LNCAP (cell line): Measurements from ENCODE around the gene UBAC2.

Experiments
- TF ChIP-seq, protein P1 (sequence below): fragments of 450-650 bp; IDR thresholded peaks from 2 replicates; pipeline ENCODE4 v1.5.1; 2017; ENCODE audit warnings: mild to moderate bottlenecking

UBAC2 gene

DNA sequence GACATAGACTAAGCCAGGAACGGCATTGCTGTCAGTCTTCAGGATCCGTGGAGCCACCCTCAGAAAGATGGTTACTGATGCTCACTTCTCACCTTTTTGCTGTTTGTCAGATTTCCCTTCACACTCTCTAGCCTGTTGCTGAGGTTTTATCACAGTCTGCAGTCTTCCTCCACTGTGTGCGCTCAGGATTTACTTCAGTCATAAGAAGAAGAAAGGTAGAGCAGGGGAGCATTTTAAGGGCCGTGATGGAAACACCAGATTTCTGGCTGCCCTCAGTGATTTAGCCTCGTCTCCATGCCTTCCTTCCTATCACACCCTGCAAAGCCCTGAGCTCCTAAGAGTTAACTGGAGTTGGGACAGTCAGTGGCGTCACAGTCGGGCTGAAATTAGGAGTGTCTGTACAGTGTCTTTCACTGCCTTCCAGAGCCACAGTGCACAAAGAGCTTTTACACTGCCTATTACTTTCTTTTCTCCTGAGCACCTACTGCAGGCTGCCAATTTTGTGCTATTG, 166.5 kb downstream of the UBAC2 start:
- TF ChIP-seq, protein P1, sequence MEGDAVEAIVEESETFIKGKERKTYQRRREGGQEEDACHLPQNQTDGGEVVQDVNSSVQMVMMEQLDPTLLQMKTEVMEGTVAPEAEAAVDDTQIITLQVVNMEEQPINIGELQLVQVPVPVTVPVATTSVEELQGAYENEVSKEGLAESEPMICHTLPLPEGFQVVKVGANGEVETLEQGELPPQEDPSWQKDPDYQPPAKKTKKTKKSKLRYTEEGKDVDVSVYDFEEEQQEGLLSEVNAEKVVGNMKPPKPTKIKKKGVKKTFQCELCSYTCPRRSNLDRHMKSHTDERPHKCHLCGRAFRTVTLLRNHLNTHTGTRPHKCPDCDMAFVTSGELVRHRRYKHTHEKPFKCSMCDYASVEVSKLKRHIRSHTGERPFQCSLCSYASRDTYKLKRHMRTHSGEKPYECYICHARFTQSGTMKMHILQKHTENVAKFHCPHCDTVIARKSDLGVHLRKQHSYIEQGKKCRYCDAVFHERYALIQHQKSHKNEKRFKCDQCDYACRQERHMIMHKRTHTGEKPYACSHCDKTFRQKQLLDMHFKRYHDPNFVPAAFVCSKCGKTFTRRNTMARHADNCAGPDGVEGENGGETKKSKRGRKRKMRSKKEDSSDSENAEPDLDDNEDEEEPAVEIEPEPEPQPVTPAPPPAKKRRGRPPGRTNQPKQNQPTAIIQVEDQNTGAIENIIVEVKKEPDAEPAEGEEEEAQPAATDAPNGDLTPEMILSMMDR, result no peak

DNA sequence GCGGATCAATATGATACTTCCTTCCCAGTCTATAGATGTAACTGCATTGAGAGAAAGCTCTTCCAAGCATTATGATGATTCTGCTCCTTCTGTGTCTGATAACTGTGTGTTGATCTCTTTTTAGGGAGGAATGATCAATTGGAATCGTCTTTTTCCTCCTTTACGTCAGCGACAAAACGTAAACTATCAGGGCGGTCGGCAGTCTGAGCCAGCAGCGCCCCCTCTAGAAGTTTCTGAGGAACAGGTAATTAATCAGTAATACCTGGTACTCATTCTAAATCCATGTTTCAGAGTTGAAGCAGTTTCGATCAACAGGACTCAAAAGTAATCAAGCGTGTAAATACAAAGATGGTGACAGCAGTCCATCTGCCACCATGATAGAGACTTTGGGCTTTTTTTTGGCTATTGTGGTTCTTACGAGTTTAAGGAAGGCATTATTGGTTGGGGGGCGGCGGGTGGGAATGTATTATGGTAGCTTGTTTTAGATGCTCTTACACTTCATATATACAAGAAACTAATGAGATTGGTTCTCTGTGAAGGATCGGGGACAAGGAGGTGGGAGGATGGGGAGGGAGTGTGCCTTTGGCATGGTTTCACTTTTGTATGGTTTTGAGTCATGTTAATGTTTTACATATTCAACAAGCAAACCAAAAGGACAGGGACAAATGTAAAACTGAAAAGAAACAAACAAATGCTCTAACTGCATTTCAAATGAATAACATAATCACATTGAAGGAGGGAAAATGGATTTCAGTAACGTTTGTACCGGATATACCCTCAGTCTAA, 167.2 kb downstream of the UBAC2 start:
- TF ChIP-seq, protein P1, result no peak

DNA sequence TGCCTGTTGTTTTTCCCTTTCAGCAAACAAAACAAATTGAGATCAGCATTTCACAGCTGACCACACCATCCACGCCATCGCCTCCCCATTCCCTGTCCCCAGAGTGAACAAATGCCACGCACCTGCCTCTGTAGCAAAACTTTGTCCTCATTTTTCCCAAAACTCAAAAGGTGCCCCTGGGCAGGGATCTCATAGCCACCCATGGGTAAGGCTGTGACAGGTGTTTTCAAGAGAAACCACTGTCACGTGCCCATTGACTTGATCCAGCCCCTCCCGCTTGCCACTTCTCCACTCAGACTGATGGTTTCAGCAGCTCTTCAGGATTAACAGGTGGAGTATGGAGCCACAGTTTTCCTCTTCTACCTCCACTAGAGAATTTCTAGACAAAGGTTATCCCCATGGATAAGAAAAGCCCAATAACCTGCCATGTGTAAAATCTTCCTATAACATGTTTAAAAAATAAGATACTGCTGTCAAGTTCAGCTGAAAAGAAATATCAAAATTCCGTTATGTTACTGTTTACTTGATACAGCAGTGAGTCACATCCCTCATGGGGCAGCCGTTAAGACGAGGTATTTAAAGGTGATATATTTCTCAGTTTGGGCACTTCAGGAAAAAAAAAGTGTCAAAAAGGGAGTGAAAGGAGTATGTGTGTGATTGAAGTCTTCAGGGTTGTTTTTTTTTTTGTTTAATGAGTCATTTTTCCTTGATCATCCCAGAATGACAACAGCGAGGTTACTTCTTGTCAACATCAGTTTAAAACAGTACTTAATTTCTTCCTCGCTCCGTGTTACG, 170.0 kb downstream of the UBAC2 start:
- TF ChIP-seq, protein P1, result no peak

DNA sequence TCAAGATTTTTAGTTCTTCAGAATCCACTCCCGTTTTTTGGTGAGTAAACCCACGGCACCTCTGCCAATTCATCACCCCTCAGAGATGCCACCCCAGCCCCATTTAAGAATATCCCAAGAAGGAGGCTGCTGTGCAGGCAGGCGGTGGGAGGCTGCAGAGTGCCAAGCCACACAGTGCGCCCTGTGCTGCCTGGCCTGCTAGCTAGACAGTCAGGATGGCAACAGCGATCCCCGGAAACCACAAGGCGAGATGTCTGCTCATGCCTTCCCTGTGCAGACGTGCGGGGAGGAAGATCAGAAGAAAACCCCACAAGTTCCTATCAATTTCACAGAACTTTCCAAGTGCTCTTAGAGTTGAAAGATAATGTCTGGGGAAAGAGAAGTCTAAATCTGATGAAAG, 171.3 kb downstream of the UBAC2 start:
- TF ChIP-seq, protein P1, result no peak

DNA sequence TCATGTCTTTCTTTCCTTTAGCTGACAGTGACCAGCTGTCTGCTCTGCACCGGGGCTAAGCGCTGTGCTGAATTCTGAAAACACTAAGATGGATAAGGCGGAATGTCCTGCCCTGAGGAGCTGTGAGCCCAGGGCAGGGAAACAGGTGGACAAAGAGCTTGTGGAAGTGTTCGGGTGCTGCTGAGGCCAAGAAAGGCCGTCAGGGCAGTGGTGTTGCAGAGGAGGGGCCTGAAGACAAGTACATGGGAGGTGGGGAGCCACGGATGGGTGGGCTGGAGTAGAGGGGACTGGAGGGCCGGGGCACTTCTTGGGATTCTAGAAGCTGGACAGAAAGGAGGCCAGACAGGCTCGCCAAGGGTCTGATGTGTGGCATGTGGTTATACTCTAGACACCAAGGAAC, 172.8 kb downstream of the UBAC2 start:
- TF ChIP-seq, protein P1, result no peak

DNA sequence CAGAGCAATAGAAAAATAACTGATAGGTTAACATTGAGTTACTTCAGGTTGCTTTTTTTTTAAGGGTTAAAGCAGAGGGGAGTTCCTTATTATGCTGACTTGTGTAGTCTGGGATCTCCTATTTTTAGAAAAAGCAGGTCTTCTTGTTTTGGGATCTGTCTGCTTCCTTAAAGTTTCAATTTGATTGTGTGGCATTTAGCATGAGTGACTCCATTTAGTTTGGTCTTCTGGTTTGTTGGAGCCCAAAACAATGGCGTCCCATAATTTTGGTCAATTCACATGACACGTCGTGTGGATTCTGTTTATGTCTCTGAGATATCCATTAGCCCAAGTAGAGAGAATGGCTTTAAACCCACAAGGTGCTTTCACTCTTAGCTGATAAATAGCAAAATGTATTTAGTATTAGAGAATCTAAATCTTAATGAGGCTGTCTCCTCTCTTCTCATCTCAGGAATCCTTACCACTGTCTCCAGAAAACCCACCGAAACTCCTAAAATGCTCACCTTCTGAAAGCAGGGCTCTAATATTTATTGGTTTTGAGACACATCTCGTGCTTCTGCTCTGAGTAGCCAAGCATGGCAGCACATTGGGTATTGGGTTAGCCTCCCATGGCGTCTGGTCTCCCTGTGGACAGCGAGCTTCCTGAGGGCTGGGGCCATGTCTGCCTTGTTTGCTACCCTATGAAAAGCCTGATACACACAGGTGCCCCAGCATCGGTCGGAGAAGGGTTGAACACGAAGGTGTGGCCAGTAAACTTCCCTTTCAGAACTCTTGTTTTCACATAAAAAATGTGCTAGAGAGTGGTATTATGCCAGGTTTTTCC, 173.7 kb downstream of the UBAC2 start:
- TF ChIP-seq, protein P1, result no peak
